GM23338 (cell line): ENCODE results near the gene PEX11A. TPM values are rescaled to one million over a fixed set of nuclear protein-coding genes. Genes with fewer than 3 reads are reported as not detected.

ENCODE experiments used
- ATAC-seq: fragments of 200-7000 bp; cut with Tn5 transposase; 3 replicates; pipeline ENCODE4 v1.9.1; 2020
- DNase-seq: peaks from one replicate; pipeline ENCODE4 v3.0.0-alpha.2; 2015; ENCODE audit warnings: low spot score
- H2AFZ ChIP-seq: fragments of 200-600 bp; sonication (generic); 2 replicates; pipeline ENCODE4 v1.8.0; 2016; ENCODE audit warnings: antibody characterized with exemption, mild to moderate bottlenecking, moderate library complexity
- H3F3A ChIP-seq: fragments of 200-600 bp; sonication (generic); replicated peaks from 2 replicates; pipeline ENCODE4 v1.8.0; 2017; ENCODE audit warnings: antibody characterized with exemption, mixed run types, low read depth
- H3K27ac ChIP-seq: fragments of 200-600 bp; sonication (generic); 2 replicates; pipeline ENCODE4 v1.6.1; 2016; ENCODE audit warnings: low read depth
- H3K27me3 ChIP-seq: fragments of 200-600 bp; sonication (generic); 2 replicates; pipeline ENCODE4 v1.8.0; 2016; ENCODE audit warnings: mild to moderate bottlenecking, mixed run types, moderate library complexity; ENCODE audit not compliant: insufficient read depth
- H3K36me3 ChIP-seq: fragments of 200-600 bp; sonication (generic); 2 replicates; pipeline ENCODE4 v1.8.0; 2016; ENCODE audit warnings: mild to moderate bottlenecking; ENCODE audit not compliant: insufficient read depth
- H3K4me1 ChIP-seq: fragments of 200-600 bp; sonication (generic); 2 replicates; pipeline ENCODE4 v1.8.0; 2016; ENCODE audit warnings: mild to moderate bottlenecking, moderate library complexity; ENCODE audit not compliant: insufficient read depth
- H3K4me2 ChIP-seq: fragments of 200-600 bp; sonication (generic); 2 replicates; pipeline ENCODE4 v1.7.1; 2017; ENCODE audit warnings: mixed run types
- H3K4me3 ChIP-seq: fragments of 200-600 bp; sonication (generic); 2 replicates; pipeline ENCODE4 v1.6.1; 2016; ENCODE audit warnings: mixed run types
- H3K79me2 ChIP-seq: fragments of 200-600 bp; sonication (generic); replicated peaks from 2 replicates; pipeline ENCODE4 v1.8.0; 2017; ENCODE audit warnings: mild to moderate bottlenecking; ENCODE audit not compliant: insufficient read depth
- H3K9me2 ChIP-seq: fragments of 200-600 bp; sonication (generic); 2 replicates; pipeline ENCODE4 v1.8.0; 2017; ENCODE audit not compliant: insufficient read depth
- H4K20me1 ChIP-seq: fragments of 200-600 bp; sonication (generic); replicated peaks from 2 replicates; pipeline ENCODE4 v1.8.0; 2017; ENCODE audit warnings: mild to moderate bottlenecking; ENCODE audit not compliant: insufficient read depth
- H3K27ac Mint-ChIP-seq: 2 replicates; pipeline ENCODE4 v1.8.0; 2020; ENCODE audit warnings: inconsistent platforms, mild to moderate bottlenecking, moderate library complexity, mixed read lengths
- H3K27me3 Mint-ChIP-seq: 3 replicates; pipeline ENCODE4 v1.8.0; 2022; ENCODE audit warnings: low read depth, mild to moderate bottlenecking, moderate library complexity, mixed read lengths, inconsistent platforms; ENCODE audit not compliant: insufficient read depth, poor library complexity
- H3K36me3 Mint-ChIP-seq: 3 replicates; pipeline ENCODE4 v1.8.0; 2021; ENCODE audit warnings: low read depth, mild to moderate bottlenecking, inconsistent platforms, moderate library complexity, mixed read lengths
- H3K4me1 Mint-ChIP-seq: 3 replicates; pipeline ENCODE4 v1.8.0; 2020; ENCODE audit warnings: mild to moderate bottlenecking, inconsistent platforms, mixed read lengths
- H3K4me3 Mint-ChIP-seq: 3 replicates; pipeline ENCODE4 v1.8.0; 2021; ENCODE audit warnings: moderate library complexity, mild to moderate bottlenecking, inconsistent platforms, mixed read lengths
- H3K9me3 Mint-ChIP-seq: 3 replicates; pipeline ENCODE4 v1.8.0; 2020; ENCODE audit warnings: moderate library complexity, mild to moderate bottlenecking, inconsistent platforms, mixed read lengths
- CREB1 ChIP-seq: fragments of 250-450 bp; sonication (Bioruptor Pico); IDR thresholded peaks from 2 replicates; pipeline ENCODE4 v1.5.0; 2020; ENCODE audit warnings: low read depth, mild to moderate bottlenecking, moderate library complexity
- CTCF ChIP-seq, 2 experiments: fragments of 200-600 bp in 1 of 2; sonication (generic) in 1 of 2; conservative IDR thresholded peaks; 2 replicates each; pipeline versions ENCODE4 v1.5.1 to v1.6.1; 2016 to 2017; ENCODE audit warnings: antibody characterized with exemption in 2 of 2, low read depth in 2 of 2, mild to moderate bottlenecking in 2 of 2, moderate library complexity in 1 of 2
- EZH2 ChIP-seq: fragments of 200-600 bp; sonication (generic); IDR thresholded peaks from one replicate; pipeline ENCODE4 v1.8.0; 2017; ENCODE audit warnings: antibody characterized with exemption, mild to moderate bottlenecking, low read depth; ENCODE audit not compliant: unreplicated experiment
- EZH2phosphoT487 ChIP-seq: fragments of 200-600 bp; sonication (generic); IDR thresholded peaks from one replicate; pipeline ENCODE4 v1.8.1; 2018; ENCODE audit warnings: antibody characterized with exemption; ENCODE audit not compliant: unreplicated experiment
- JUNB ChIP-seq: IDR thresholded peaks from one replicate; pipeline ENCODE4 v1.6.1; 2016; ENCODE audit warnings: antibody characterized with exemption; ENCODE audit not compliant: unreplicated experiment
- NANOG ChIP-seq: IDR thresholded peaks from 2 replicates; pipeline ENCODE4 v1.6.1; 2016; ENCODE audit warnings: antibody characterized with exemption, borderline replicate concordance
- POLR2AphosphoS5 ChIP-seq: IDR thresholded peaks from 2 replicates; pipeline ENCODE4 v1.6.1; 2016; ENCODE audit warnings: antibody characterized with exemption, low read depth
- ZNF114 ChIP-seq: fragments of 250-450 bp; sonication (Bioruptor Pico); IDR thresholded peaks from 2 replicates; pipeline ENCODE4 v1.5.0; 2020; ENCODE audit warnings: mild to moderate bottlenecking, moderate library complexity
- polyA plus RNA-seq: library from polyadenylated mRNA; unstranded; fragments of >200 nt; fragmentation: Nextera tagmentation; extraction: Ambion mirVana; gene quantifications from 2 replicates; pipeline ENCODE4 v1.2.1, GENCODE V29; 2016
- total RNA-seq: library from RNA; depleted of rRNA; stranded (reverse); fragments of >200 nt; shearing (Covaris generic); gene quantifications from 2 replicates; pipeline ENCODE4 v1.2.3, GENCODE V29; 2014
- TF ChIP-seq, protein P1 (sequence below): IDR thresholded peaks from one replicate; pipeline ENCODE4 v1.6.1; 2018; ENCODE audit warnings: antibody characterized with exemption; ENCODE audit not compliant: unreplicated experiment

Gene PEX11A
- total and polyA plus RNA-seq, 2 experiments from 2014 or later = 2.1 to 4.8 TPM

DNA sequence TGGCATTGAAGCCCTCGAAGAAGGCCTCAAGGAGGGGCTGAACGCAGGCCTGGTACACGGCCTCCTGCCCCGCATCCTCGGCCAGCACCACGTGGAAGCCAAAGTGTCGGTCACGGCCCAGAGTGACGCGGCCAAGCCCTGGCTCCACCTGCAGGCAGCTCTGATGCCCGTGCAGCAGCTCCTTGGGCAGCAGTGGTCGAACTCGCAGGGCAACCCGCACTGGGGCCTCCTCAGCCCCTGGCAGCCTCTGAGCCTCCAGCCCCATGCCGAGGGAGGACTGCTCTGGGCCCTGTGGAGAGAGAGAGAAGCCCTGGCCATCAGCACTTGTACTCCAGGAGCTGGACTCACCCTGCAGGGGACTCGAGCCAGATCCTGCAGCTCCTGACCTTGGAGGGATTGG is 37.9 kb downstream of the PEX11A start (continued):
- TF ChIP-seq CTCF (conservative IDR thresholded peaks at IDR 0.05; ENCODE audit: low read depth in 2 of 2) = peak in 1 of 2 experiments; percentile 29; a peak in 2 of 4 replicates

GRCh38 chr15:89652131-89652530 is 38.4 kb downstream of the PEX11A start:
- no peak overlapping the region for H3K4me3 Mint-ChIP-seq
- Histone ChIP-seq H3K4me2 (no peak overlapping the region), H3F3A (no peaks in the 10 kb centered on the region), H3K4me3 (no peak overlapping the region), H3K27ac (no peak overlapping the region), H3K27me3 (0 out of 2 replicates have a peak, but pooled peaks cover 4% of the 10 kb centered on the region), H2AFZ (no peak overlapping the region), H3K36me3 (no peaks in the 10 kb centered on the region), H3K79me2 (peaks cover 16% of the 10 kb centered on the region), H3K9me2 (peaks cover 2% of the 10 kb centered on the region; the same call in 1 of the 2 replicates), H4K20me1 (peaks cover 4% of the 10 kb centered on the region; the same call in 1 of the 2 replicates), H3K4me1 (peaks cover 5% of the 10 kb centered on the region; the same call in 1 of the 2 replicates)
- ATAC-seq (no peak), DNase-seq (no peak)
- H3K36me3 Mint-ChIP-seq = peaks cover 21% of the 10 kb centered on the region
- peaks cover 11% of the 10 kb centered on the region for H3K4me1 Mint-ChIP-seq
- TF ChIP-seq ZNF114 (CRISPR knock-in tag) = no peak
- H3K27me3 Mint-ChIP-seq = peaks cover 8% of the 10 kb centered on the region
- no peak overlapping the region for H3K27ac Mint-ChIP-seq
- H3K9me3 Mint-ChIP-seq = no peaks in the 10 kb centered on the region

GRCh38 chr15:89649716-89650115 is 40.8 kb downstream of the PEX11A start:
- H3K4me3 Mint-ChIP-seq = no peak overlapping the region
- peaks cover 6% of the 10 kb centered on the region for H3K4me1 Mint-ChIP-seq
- TF ChIP-seq NANOG (no peak), EZH2 (no peak), EZH2phosphoT487 (no peak), POLR2AphosphoS5 (no peak), CREB1 (CRISPR knock-in tag) (no peak), JUNB (no peak)
- TF ChIP-seq, protein P1, sequence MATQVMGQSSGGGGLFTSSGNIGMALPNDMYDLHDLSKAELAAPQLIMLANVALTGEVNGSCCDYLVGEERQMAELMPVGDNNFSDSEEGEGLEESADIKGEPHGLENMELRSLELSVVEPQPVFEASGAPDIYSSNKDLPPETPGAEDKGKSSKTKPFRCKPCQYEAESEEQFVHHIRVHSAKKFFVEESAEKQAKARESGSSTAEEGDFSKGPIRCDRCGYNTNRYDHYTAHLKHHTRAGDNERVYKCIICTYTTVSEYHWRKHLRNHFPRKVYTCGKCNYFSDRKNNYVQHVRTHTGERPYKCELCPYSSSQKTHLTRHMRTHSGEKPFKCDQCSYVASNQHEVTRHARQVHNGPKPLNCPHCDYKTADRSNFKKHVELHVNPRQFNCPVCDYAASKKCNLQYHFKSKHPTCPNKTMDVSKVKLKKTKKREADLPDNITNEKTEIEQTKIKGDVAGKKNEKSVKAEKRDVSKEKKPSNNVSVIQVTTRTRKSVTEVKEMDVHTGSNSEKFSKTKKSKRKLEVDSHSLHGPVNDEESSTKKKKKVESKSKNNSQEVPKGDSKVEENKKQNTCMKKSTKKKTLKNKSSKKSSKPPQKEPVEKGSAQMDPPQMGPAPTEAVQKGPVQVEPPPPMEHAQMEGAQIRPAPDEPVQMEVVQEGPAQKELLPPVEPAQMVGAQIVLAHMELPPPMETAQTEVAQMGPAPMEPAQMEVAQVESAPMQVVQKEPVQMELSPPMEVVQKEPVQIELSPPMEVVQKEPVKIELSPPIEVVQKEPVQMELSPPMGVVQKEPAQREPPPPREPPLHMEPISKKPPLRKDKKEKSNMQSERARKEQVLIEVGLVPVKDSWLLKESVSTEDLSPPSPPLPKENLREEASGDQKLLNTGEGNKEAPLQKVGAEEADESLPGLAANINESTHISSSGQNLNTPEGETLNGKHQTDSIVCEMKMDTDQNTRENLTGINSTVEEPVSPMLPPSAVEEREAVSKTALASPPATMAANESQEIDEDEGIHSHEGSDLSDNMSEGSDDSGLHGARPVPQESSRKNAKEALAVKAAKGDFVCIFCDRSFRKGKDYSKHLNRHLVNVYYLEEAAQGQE = no peak

More at GRCh38 chr15:89649716-89650115, 40.8 kb downstream of the PEX11A start:
- no peaks in the 10 kb centered on the region for H3F3A ChIP-seq
- Mint-ChIP-seq H3K9me3 (no peaks in the 10 kb centered on the region), H3K36me3 (peaks cover 29% of the 10 kb centered on the region), H3K27me3 (peaks cover 6% of the 10 kb centered on the region), H3K27ac (no peak overlapping the region)
- no peaks in the 10 kb centered on the region for H3K36me3 ChIP-seq
- no peak for DNase-seq
- H3K4me1 ChIP-seq = peaks cover 5% of the 10 kb centered on the region; the same call in 1 of the 2 replicates
- H3K9me2 ChIP-seq = peaks cover 2% of the 10 kb centered on the region; the same call in 1 of the 2 replicates
- H2AFZ ChIP-seq = no peak overlapping the region
- ATAC-seq = no peak
- no peak overlapping the region for H3K4me2 ChIP-seq
- H3K27ac ChIP-seq = no peak overlapping the region
- H3K27me3 ChIP-seq = 0 out of 2 replicates have a peak, but pooled peaks cover 4% of the 10 kb centered on the region
- H4K20me1 ChIP-seq = peaks cover 4% of the 10 kb centered on the region; the same call in 1 of the 2 replicates
- no peak overlapping the region for H3K4me3 ChIP-seq
- peaks cover 15% of the 10 kb centered on the region for H3K79me2 ChIP-seq
